ENCODE measurements around the gene NUMB. TPM values are rescaled to one million over a fixed set of nuclear protein-coding genes. Genes with fewer than 3 reads are reported as not detected.
A peak's percentile ranks its signal among the peaks of the same experiment; 100 is the strongest.

NUMB gene
- total and polyA plus RNA-seq, 2 of the 13 experiments (the other 11 are each of a cell fraction or from before 2014, with no cell fraction given) = 20.3 to 71.1 TPM

DNA sequence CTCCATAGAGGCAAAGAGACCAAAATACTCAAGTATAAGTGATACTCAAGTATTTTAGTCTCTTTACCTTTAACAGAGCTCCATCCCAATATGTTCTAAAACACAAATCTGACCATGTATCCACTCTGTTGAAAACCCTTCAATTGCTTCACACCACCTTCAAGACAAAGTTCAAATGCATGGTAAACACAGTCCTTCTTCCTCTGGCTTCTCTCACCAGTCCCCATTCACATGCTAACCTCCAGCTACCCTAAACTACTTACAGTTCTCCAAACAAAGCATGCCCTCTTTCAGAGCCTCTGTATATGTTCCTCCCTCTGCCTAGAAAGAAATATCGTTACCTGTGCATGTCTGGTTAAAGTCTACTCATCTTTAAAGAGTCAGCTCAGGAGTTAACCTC is 100.2 kb downstream of the NUMB start:
- FAIRE-seq = peak; percentile 15
- H3K4me3 ChIP-seq (replicated peaks in 1 of 3; ENCODE audit: insufficient read depth in 1 of 3, low read depth in 2 of 3, low read length in 3 of 3) = no peak overlapping the region
- BruUV-seq (replicated peaks) = no TSS peak
- no peaks in the 10 kb centered on the region for H3K27me3 ChIP-seq (ENCODE audit: control insufficient read depth in 1 of 2, insufficient read depth in 2 of 2, low read length in 2 of 2)
- intact Hi-C loops (cut with micrococcal nuclease; ENCODE audit: unreplicated experiment) (no loop called here), in situ Hi-C loops (cut with HindIII; ENCODE audit: extremely low pct_ligation_motif_present, low pct_unique_long_range_greater_than_20kb) (no loop called here)
- 4% methylated on average over 1 of the region's 1 CpG for WGBS (ENCODE audit: low lambda C conversion rate)
- no peak overlapping the region for H2AFZ ChIP-seq (ENCODE audit: low read length)
- peak; percentile 6 for DNase-seq (ENCODE audit: low spot score)
- ChIA-PET CTCF (ENCODE audit: low intra/inter-chr PET ratio, low total read pairs) (no interaction called here), POLR2A (interaction anchor here (0.9 to 1.7 kb wide), 2 partner anchors 104 to 126 kb away, joined by 3 to 8 read pairs; no protein-coding TSS in a partner anchor)
- H3K9me3 ChIP-seq (ENCODE audit: low read length) = no peaks in the 10 kb centered on the region
- H4K20me1 ChIP-seq (ENCODE audit: insufficient read depth, low read length) = no peaks in the 10 kb centered on the region; the same call in 1 of the 2 replicates
- peaks cover 1 to 2% of the 10 kb centered on the region in 2 experiments; a peak in 1 of 5 replicates for H3K36me3 ChIP-seq (replicated peaks in 1 of 2; ENCODE audit: control insufficient read depth in 1 of 2, insufficient read depth in 2 of 2, low read length in 2 of 2)
- H3K4me1 ChIP-seq (ENCODE audit: insufficient read depth, low read length) = peaks cover 23% of the 10 kb centered on the region
- no peak overlapping the region for H3K27ac ChIP-seq (ENCODE audit: extremely low read length, insufficient read depth, low read length)
- H3K9ac ChIP-seq (ENCODE audit: insufficient read depth, low read depth, low read length) = no peak overlapping the region
- ATAC-seq = peak; percentile 62
- H3K79me2 ChIP-seq (ENCODE audit: insufficient read depth, low read length) = no peaks in the 10 kb centered on the region
- no peak overlapping the region for H3K4me2 ChIP-seq (ENCODE audit: low read depth, low read length)
- TF ChIP-seq DNMT3B (CRISPR knock-in tag; conservative IDR thresholded peaks at IDR 0.05) (no peak), ZNF616 (CRISPR knock-in tag; IDR thresholded peaks at IDR 0.05; ENCODE audit: low read depth) (no peak), RCOR2 (CRISPR knock-in tag; IDR thresholded peaks at IDR 0.05) (no peak), SAFB2 (CRISPR knock-in tag; IDR thresholded peaks at IDR 0.05; ENCODE audit: borderline replicate concordance, low read depth) (no peak), BCL6 (CRISPR knock-in tag; IDR thresholded peaks at IDR 0.05) (peak; percentile 18; the same call in 1 of the 2 replicates), ZNF12 (CRISPR knock-in tag; IDR thresholded peaks at IDR 0.05) (no peak), HMG20B (CRISPR knock-in tag; conservative IDR thresholded peaks at IDR 0.05) (no peak), MED13 (CRISPR knock-in tag; IDR thresholded peaks at IDR 0.05) (no peak), SOX5 (CRISPR knock-in tag; IDR thresholded peaks at IDR 0.05; ENCODE audit: borderline replicate concordance) (no peak), ZNF75D (CRISPR knock-in tag; IDR thresholded peaks at IDR 0.05; ENCODE audit: borderline replicate concordance) (no peak)
- TF ChIP-seq, protein P1, sequence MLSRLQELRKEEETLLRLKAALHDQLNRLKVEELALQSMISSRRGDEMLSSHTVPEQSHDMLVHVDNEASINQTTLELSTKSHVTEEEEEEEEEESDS (CRISPR knock-in tag; IDR thresholded peaks at IDR 0.05; ENCODE audit: borderline replicate concordance) = no peak
- TF ChIP-seq, protein P2, sequence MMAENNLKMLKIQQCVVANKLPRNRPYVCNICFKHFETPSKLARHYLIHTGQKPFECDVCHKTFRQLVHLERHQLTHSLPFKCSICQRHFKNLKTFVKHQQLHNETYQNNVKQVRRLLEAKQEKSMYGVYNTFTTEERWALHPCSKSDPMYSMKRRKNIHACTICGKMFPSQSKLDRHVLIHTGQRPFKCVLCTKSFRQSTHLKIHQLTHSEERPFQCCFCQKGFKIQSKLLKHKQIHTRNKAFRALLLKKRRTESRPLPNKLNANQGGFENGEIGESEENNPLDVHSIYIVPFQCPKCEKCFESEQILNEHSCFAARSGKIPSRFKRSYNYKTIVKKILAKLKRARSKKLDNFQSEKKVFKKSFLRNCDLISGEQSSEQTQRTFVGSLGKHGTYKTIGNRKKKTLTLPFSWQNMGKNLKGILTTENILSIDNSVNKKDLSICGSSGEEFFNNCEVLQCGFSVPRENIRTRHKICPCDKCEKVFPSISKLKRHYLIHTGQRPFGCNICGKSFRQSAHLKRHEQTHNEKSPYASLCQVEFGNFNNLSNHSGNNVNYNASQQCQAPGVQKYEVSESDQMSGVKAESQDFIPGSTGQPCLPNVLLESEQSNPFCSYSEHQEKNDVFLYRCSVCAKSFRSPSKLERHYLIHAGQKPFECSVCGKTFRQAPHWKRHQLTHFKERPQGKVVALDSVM (CRISPR knock-in tag; IDR thresholded peaks at IDR 0.05) = no peak
- TF ChIP-seq, protein P3, sequence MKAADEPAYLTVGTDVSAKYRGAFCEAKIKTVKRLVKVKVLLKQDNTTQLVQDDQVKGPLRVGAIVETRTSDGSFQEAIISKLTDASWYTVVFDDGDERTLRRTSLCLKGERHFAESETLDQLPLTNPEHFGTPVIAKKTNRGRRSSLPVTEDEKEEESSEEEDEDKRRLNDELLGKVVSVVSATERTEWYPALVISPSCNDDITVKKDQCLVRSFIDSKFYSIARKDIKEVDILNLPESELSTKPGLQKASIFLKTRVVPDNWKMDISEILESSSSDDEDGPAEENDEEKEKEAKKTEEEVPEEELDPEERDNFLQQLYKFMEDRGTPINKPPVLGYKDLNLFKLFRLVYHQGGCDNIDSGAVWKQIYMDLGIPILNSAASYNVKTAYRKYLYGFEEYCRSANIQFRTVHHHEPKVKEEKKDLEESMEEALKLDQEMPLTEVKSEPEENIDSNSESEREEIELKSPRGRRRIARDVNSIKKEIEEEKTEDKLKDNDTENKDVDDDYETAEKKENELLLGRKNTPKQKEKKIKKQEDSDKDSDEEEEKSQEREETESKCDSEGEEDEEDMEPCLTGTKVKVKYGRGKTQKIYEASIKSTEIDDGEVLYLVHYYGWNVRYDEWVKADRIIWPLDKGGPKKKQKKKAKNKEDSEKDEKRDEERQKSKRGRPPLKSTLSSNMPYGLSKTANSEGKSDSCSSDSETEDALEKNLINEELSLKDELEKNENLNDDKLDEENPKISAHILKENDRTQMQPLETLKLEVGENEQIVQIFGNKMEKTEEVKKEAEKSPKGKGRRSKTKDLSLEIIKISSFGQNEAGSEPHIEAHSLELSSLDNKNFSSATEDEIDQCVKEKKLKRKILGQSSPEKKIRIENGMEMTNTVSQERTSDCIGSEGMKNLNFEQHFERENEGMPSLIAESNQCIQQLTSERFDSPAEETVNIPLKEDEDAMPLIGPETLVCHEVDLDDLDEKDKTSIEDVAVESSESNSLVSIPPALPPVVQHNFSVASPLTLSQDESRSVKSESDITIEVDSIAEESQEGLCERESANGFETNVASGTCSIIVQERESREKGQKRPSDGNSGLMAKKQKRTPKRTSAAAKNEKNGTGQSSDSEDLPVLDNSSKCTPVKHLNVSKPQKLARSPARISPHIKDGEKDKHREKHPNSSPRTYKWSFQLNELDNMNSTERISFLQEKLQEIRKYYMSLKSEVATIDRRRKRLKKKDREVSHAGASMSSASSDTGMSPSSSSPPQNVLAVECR (CRISPR knock-in tag; IDR thresholded peaks at IDR 0.05; ENCODE audit: borderline replicate concordance) = no peak
- TF ChIP-seq, protein P4, sequence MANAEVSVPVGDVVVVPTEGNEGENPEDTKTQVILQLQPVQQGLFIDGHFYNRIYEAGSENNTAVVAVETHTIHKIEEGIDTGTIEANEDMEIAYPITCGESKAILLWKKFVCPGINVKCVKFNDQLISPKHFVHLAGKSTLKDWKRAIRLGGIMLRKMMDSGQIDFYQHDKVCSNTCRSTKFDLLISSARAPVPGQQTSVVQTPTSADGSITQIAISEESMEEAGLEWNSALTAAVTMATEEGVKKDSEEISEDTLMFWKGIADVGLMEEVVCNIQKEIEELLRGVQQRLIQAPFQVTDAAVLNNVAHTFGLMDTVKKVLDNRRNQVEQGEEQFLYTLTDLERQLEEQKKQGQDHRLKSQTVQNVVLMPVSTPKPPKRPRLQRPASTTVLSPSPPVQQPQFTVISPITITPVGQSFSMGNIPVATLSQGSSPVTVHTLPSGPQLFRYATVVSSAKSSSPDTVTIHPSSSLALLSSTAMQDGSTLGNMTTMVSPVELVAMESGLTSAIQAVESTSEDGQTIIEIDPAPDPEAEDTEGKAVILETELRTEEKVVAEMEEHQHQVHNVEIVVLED (CRISPR knock-in tag; IDR thresholded peaks at IDR 0.05; ENCODE audit: borderline replicate concordance) = no peak
